HG02943 (cell line): ENCODE measurements around the gene TMEM233.

ENCODE experiments used
- ATAC-seq: cut with Tn5 transposase; IDR thresholded peaks from one replicate; pipeline ENCODE4 v1.9.1; 2021; ENCODE audit warnings: mild to moderate bottlenecking, low read depth, moderate library complexity; ENCODE audit not compliant: unreplicated experiment

Gene TMEM233

GRCh38 chr12:119593578-119594398 lies at the start of gene TMEM233:
Gene TMEM233, plus strand, starts transcription at chr12:119593774. Its CDS starts 75 bp downstream, at chr12:119593849.
- no peak for ATAC-seq

- ATAC-seq, result no peak
These were observed 48.6 kb upstream of the TMEM233 start for GRCh38 chr12:119544765-119545625.

GRCh38 chr12:119546340-119546739 lies 47.2 kb upstream of the TMEM233 start:
- ATAC-seq, result no peak

- ATAC-seq, result no peak
These were observed 46.6 kb upstream of the TMEM233 start for GRCh38 chr12:119547001-119547400.

- no peak for ATAC-seq
These were observed 36.7 kb upstream of the TMEM233 start for GRCh38 chr12:119556854-119557253.

- ATAC-seq, result no peak
These were observed 28.2 kb upstream of the TMEM233 start for GRCh38 chr12:119565404-119565803.

GRCh38 chr12:119570771-119571170 lies 22.8 kb upstream of the TMEM233 start:
- no peak for ATAC-seq

GRCh38 chr12:119573086-119573485 lies 20.5 kb upstream of the TMEM233 start:
- no peak for ATAC-seq

GRCh38 chr12:119574255-119574654 lies 19.3 kb upstream of the TMEM233 start:
- no peak for ATAC-seq

- no peak for ATAC-seq
These were observed 17.3 kb upstream of the TMEM233 start for GRCh38 chr12:119576118-119576810.

GRCh38 chr12:119576915-119577314 lies 16.7 kb upstream of the TMEM233 start:
- no peak for ATAC-seq

- no peak for ATAC-seq
These were observed 15.5 kb upstream of the TMEM233 start for GRCh38 chr12:119578112-119578511.

- ATAC-seq, result no peak
These were observed 4.5 kb upstream of the TMEM233 start for GRCh38 chr12:119589097-119589496.

GRCh38 chr12:119589634-119590033 lies 3.9 kb upstream of the TMEM233 start:
- no peak for ATAC-seq

GRCh38 chr12:119592232-119592631 lies 1.3 kb upstream of the TMEM233 start:
- no peak for ATAC-seq

- ATAC-seq, result no peak
These were observed 791 bp downstream of the TMEM233 start for GRCh38 chr12:119594399-119594730.

GRCh38 chr12:119594772-119595445 lies 1.3 kb downstream of the TMEM233 start:
- no peak for ATAC-seq

GRCh38 chr12:119598159-119598558 lies 4.6 kb downstream of the TMEM233 start:
- ATAC-seq, result no peak

- no peak for ATAC-seq
These were observed 8.5 kb downstream of the TMEM233 start for GRCh38 chr12:119601877-119602733.

- no peak for ATAC-seq
These were observed 9.1 kb downstream of the TMEM233 start for GRCh38 chr12:119602734-119603094.
